ENCODE measurements around the gene ENO3.
"Not testable (repeated sequence)": the region's sequence is repeated elsewhere in the genome, so short reads cannot be mapped to it uniquely, and the experiment has no call there.

ENO3 gene

GRCh38 chr17:4950746-4951204, at the start of gene ENO3:
Gene ENO3 (plus strand): TSS chr17:4951119. CDS start chr17:4951830, 711 bp downstream.
- DNase-seq: no peak

DNA sequence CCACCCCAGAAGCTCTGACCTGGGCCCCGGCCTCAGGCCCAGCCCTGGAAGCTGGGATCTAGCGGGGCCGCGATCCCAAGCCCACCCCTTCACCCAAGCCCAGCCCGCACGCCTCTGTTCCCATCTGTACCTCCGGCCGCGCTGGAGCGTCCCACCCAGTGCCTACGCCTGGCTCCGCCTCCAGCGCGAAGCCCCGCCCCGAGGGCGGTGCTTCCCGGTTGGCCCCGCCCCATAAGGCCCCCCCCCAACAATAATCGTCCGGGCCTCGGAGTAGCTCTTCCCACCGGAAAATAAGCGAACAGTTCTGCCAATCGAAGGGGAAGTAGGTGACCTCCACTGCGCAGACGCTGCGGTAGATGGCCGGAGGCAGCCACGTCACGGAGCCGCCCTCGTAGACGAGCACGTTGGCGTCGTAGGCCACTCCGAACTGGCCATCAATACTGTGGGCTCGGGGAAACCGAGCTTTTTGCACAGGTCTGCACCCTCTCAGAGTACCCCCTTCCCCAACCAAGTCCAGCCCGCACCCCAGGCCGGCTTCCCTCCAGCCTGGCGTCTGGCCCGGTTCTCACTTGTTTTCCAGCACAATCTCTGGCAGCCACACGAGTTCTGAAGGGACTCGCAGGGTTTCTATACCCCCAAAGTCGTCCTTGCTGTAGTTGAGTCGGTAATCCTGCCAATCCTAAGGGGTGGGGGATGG, 49.1 kb upstream of the ENO3 start:
- DNase-seq: peak; percentile 70 to 83 (median 83)

DNA sequence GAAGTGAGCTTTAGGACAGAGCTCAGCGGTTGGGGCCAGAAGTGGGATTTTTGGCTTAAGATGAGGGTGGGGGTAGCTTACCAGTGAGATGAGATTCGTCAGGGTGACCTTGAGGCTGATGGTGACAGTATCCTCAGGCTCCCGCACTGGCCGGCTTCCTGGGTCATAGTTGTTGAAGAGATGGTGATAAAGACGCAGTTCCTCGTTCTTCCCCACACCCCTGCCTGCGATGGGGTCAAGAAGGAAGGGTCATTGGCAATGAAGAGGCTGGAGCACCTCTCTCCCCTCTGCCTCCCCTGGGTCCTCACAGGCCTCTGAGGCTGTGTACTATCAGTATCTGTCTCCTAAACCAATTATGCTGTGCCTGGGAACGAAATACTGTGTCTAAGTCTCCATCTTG, 48.4 kb upstream of the ENO3 start:
- DNase-seq: no peak

GRCh38 chr17:4903051-4903818, 47.7 kb upstream of the ENO3 start, which contains the start of gene CHRNE:
Gene CHRNE (minus strand): TSS chr17:4903098. CDS start chr17:4903063, 35 bp downstream.
- DNase-seq: peak; percentile 73 to 83 (median 76)

DNA sequence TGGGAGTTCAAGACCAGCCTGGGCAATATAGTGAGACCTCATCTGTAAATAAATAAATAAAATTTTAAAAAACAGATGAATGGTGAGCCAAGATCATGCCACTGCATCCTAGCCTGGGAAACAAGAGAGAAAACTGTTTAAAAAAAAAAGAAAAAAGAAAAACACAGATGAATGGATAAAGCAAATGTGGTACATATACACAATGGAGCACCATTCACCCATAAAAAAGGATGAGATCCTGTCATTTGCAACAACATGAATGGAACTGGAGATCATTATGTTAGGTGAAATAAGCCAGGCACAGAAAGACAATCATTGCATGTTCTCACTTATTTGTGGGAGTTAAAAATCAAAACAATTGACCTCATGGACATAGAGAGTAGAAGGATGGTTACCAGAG, 44.3 kb upstream of the ENO3 start:
- not testable (repeated sequence) for DNase-seq

DNA sequence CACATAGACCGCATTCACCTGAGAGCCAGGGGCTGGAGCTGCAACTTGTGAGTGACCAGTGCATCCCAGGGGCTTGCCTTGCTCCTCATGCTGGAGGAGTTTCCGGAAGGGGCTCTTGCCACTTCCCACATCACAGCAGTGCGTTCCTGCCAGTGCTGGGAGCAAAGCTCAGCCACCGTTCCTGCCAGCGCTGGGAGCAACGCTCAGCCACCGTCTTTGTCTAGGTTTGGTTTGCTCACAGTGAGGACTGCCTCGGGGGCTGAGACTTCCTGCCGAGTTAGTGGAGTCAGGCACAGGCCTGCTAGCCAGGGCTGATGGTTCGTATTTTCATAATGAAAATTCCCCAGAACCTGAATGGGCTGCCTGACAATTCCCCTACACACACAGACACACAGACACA, 42.6 kb upstream of the ENO3 start:
- DNase-seq: no peak

DNA sequence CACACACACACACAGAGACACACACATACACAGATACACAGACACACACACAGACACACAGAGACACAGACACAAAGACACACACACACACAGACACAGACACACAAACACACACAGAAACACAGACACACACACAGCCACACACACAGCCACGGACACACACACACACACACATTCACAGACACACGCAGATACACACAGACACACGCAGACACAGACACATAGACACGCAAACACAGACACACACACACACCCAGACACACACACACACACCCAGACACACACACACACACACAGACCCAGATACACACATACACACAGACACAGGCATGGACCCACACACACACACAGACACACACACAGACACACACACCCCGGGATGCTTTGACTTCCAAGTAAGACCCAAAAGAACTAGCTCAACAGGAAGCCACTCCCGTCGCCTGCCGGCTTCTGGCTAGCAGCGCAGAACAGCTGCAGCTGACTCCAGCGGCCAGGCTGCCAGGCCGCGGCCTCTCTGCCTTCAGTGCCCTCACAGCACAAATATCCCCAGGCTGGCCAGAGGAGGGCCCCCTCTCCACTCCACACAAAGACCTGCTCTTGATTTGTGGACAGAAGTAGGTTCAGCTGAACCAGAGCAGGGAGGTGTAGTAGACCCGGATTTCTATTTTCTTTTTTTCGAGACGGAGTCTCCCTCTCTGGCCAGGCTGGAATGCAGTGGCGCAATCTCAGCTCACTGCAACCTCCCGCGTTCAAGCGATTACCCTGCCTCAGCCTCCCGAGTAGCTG, 42.0 kb upstream of the ENO3 start:
- DNase-seq: peak; percentile 90 to 92 (median 91)

- no peak for DNase-seq
Measured at GRCh38 chr17:4913994-4914393, 36.9 kb upstream of the ENO3 start.

DNA sequence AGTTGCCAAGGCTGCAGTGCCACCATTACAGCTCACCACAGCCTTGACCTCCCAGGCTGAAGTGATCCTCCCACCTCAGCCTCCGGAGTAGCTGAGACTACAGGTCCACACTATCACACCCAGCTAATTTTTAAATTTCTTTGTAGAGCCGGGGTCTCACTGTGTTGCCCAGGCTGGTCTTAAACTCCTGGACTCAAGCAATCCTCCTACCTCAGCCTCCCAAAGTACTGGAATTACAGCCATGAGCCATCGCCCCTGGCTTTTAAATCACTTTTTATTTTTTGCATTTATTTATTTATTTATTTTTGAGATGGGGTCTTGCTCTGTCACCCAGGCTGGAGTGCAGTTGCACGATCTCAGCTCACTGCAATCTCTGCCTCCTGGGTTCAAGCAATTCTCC, 36.4 kb upstream of the ENO3 start:
- not testable (repeated sequence) for DNase-seq

DNA sequence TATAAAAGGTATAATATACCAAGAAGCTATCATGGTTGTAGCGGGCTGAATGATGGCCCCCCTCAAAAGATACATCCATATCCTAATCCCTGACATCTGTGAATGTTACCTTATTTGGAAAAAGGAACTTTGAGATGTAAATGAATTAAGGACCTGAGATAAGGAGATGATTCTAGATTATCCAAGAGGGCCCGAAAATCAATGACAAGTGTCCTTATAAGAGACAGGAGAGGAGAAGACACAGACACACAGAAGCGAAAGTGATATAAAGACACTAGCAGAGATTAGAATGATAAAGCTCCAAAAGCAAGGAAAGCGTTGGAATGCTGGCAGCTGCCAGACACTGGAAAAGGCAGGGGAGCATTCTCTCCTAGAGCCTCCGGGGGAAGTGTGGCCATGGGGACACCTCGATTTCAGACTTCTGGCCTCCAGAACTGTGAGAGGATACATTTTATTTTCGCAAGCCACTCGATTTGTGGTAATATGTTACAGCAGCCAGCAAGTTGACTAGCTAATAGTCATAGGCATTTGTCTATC, 31.3 kb upstream of the ENO3 start:
- no peak for DNase-seq

DNA sequence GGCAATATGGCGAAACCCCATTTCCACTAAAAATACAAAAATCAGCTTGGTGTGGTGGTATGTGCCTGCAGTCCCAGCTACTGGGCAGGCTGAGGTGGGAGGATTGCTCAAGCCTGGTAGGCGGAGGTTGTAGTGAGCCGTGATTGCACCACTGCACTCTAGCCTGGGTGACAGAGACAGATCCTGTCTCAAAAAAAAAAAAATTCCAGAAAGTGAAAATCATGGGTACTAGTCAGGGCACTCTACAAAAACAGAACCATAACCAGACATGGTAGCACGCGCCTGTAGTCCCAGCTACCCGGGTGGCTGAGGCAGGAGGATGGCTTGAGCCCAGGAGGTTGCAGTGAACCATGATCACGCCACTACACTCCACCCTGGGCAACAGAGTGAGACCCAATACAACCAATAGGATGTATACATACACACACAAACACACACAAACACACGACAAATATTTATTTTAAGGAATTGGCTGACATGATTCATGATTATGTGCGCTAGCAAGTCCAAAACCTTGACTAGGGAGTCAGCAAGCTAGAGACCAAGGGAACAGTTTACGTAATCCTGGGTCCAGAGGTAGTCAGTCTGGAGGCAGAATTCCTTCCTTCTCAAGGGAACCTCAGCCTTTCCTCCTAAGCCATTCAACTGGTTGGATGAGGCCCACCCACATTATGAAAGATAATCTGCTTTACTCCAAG, 30.4 kb upstream of the ENO3 start:
- DNase-seq: peak; percentile 89 to 93 (median 92)

DNA sequence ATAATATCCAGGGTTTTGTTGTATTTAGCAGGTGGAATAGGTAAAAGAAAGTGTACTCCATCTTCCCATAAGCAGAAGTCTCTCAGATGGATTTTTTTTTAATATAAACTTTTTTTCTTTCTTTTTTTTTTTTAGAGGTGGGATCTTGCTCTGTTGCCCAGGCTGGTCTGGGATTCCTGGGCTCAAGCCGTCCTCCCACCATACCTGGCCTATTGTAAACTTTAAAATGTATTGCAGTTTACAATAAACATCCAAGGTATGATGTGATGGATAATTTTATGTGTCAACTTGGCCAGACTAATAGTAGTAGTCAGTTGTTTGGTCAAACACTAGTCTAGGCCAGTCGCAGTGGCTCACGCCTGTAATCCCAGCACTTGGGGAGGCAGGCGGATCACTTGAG, 29.6 kb upstream of the ENO3 start:
- DNase-seq: no peak

GRCh38 chr17:4926577-4927335, 24.2 kb upstream of the ENO3 start:
- DNase-seq: peak in 2 of 3 donors; percentile 80 to 94

GRCh38 chr17:4928881-4929280, 22.0 kb upstream of the ENO3 start:
- DNase-seq: no peak

DNA sequence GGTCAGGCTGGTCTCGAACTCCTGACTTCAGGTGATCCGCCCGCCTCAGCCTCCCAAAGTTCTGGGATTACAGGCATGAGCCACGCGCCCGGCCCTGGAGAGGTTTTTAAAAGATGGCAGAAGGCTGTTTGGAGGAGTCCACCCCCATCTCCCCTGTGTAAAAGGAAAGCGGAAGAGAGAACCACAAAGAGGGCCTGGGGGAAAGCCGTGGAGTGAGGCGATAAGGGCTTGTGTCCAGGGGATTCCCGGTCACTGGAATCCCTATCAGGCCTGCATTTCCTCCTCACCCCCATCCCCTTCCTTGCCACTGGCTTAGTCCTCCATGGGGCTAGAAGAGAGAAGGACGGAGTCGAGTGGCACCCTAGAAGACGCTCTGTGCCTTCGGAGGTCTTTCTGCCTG, 19.0 kb upstream of the ENO3 start, which contains the start of gene GP1BA:
TSS of gene GP1BA (plus strand) at position 315 of the 400 bp plus-strand sequence. CDS start 328 bp downstream, outside the sequence.
- peak; percentile 73 to 85 (median 83) for DNase-seq

DNA sequence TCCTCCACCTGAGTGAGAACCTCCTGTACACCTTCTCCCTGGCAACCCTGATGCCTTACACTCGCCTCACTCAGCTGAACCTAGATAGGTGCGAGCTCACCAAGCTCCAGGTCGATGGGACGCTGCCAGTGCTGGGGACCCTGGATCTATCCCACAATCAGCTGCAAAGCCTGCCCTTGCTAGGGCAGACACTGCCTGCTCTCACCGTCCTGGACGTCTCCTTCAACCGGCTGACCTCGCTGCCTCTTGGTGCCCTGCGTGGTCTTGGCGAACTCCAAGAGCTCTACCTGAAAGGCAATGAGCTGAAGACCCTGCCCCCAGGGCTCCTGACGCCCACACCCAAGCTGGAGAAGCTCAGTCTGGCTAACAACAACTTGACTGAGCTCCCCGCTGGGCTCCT, 18.2 kb upstream of the ENO3 start:
- DNase-seq: no peak

DNA sequence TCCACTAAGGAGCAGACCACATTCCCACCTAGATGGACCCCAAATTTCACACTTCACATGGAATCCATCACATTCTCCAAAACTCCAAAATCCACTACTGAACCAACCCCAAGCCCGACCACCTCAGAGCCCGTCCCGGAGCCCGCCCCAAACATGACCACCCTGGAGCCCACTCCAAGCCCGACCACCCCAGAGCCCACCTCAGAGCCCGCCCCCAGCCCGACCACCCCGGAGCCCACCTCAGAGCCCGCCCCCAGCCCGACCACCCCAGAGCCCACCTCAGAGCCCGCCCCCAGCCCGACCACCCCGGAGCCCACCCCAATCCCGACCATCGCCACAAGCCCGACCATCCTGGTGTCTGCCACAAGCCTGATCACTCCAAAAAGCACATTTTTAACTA, 17.3 kb upstream of the ENO3 start:
- no peak for DNase-seq

GRCh38 chr17:4934173-4934979, 16.5 kb upstream of the ENO3 start:
- DNase-seq: peak; percentile 66 to 79 (median 67)

GRCh38 chr17:4935650-4936049, 15.3 kb upstream of the ENO3 start:
- DNase-seq: no peak

DNA sequence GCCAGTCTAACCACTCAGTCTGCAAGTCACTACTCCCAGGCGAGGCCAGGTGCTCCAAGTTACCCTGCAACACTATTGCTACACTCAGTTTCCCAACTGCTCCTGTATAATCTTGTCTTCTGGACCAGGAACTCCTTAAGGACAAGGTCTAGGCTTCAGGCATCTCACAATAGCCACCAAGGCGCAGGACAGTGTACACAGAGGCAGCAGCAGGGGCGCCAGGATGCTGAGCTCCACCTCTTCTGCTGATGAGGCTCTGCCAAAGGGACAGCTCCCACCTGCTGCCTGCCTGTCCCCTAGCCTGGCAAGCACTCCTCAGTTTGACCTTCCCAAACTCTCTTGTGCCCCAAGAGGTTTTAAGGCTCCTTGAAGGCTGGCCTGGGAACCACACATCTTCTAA, 14.5 kb upstream of the ENO3 start:
- DNase-seq: no peak

DNA sequence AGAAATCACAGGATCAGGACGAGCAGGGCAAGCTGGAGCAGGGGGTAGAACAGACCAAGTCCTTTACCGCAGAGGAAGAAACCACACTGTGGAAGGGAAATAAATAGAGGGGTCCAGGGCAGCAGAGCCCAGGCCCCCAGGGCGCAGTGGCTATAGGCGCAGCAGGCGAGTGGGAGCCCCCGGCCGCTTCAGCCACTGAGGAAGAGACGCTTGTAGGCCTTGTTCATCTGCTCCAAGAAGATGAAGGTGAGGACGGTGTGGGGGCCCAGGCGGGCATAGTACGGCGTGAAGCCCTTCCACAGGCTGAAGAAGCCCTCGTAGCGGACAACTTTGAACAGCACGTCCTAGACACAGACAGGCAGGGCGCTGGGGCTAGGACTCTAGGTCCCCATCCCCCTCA, 13.4 kb upstream of the ENO3 start:
- no peak for DNase-seq
